ENCODE results near the gene CTCF.

Gene CTCF

DNA sequence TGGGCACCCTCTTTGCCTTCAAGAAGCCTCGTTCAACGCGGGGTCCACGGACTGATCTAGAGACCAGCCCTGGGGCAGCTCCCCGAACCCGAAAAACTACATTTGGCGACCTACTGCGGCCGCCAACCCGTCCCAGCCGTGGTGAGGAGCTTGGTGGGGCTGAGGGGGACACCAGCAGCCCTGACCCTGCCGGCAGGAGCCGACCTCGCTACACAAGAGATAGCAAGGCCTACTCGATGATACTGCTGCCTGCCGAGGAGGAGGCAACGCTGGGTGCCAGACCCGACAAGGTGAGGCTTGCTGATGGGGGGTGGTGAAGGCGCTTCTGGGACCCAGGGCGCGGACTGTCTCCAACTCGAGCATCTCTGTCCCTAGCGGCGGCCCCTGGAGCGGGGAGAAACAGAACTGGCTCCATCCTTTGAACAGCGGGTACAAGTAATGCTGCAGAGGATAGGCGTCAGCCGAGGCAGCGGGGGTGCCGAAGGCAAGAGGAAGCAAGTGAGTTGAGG is 92.1 kb downstream of the CTCF start:
- no peak for DNase-seq

- no peak for DNase-seq
Observed at GRCh38 chr16:67655363-67655762, 93.0 kb downstream of the CTCF start.

DNA sequence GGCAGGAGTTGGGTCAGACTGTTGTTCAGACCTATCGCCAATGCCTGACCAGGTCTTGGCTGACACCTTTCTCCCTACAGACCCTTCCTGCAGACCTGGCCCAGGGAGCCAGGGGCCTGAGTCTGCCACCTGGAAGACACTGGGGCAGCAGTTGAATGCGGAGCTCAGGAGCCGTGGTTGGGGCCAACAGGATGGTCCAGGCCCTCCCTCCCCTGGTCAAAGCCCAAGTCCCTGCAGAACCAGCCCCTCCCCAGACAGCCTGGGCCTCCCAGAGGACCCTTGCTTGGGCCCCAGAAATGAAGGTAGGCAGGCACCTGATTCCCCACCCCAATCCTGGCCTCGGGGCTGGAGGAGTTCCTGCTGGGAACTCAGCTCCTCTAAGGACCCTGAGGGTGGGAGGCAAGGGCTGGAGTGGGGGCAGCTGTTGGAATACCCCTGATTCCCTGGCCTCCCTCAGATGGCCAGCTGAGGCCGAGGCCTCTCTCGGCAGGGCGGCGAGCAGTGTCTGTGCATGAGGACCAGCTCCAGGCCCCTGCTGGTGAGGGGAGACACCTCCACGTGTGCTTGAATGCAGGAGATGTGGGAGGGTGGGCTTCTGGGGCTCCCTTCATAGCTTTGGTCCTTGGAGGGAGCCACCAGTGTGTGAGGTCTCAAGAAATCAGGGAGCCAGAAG is 94.2 kb downstream of the CTCF start:
- no peak for DNase-seq

DNA sequence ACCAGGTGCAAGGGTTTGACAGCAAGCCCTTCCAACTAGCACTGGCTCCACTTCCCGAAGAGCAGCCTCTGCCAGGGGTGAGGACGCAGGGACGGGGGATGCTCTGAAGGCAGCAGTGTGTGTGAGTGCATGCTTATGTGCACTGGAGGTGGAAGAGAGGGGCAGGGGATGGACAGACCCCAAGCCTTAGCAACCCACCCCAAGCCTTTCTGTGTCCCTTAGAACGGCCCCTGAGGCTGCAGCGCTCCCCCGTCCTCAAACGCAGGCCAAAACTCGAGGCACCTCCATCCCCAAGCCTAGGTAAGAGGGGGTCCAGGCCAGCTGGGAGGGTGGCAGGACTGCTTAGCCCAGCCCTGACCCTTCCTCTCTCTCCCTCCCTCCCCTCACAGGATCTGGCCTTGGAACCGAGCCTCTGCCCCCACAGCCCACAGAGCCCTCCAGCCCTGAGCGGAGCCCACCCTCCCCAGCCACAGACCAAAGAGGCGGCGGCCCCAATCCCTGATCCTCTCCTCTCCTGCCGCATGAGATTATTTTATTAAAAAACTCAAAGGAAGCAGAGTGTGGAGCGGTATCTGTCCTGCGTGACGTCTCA is 94.8 kb downstream of the CTCF start:
- no peak for DNase-seq

DNA sequence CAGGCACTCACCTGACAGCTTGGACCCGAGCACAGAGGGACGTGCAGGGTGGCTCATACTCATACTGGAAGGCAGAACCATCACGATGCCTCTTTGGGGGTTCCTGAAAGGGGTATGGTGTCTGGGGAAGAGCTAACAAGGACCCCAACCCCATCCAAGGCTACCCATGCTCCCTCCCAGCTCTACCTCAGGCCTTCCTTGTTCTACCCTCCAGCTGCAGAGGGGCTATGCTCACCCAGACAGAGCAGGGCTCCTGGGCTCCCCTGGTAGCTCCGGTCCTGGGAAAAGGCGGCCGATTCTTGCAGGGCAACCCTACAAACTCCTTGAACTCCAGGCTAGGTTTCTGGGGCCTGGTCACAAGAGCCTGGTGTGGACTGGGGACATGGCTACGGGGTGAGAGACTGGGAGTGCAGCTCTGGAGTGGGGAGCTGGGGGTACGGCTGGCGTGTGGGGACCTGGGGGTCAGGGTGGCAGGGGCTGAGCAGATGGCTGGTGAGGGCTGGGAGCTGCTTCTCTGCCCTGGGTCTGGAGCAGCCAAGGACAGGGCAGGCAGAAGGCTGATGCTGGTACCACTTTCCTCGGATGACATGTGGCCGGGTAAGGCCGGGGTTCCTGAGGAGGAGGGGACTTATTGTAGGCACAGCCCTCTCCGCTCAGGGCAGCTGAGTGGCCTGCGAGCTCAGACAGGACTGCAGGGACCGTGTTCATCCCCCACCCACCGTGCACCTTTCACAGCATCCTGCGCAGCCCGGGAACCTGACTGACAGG is 95.6 kb downstream of the CTCF start:
- no peak for DNase-seq

DNA sequence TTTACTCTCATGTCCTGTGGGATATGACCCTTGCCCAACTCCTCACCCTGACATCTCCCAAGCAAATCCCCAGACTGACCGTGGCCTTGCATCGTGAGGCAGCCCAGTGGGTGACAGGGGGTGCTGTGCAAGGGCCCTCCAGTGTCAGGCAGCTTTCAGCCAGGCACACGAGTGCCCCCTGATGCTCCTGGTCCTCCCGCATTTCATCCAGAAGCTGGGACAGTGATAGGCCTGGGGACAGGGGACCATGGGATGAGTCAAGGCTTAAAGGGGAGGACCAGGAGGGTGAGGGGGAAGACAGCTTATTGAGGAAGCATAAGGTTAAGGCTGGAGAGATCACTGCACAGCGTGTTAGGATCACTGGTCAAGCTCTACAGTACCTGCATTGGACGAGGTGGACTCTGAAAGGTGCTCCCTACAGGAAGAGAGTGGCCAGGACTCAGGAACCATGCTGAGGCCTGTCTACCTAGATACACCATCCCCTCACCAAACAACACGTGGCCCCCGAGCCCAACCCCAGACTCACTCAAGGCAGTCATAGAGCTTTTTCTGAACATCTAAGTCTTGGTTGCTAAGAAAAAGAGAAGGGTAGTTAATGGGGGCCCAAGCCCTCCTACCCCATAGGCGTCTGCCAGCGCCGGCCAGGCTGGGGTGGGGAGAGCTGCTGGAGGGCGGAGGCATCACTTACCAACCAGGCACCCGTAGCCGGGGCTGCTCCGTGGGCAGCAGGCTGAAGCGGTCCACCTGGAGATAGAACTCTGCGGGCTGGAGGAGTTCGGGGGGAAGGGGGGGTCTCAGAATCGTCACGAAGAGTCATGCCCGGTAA is 96.7 kb downstream of the CTCF start:
- DNase-seq = no peak

GRCh38 chr16:67659675-67660563 is 97.6 kb downstream of the CTCF start, which contains the start of gene ACD:
TSS of gene ACD (minus strand) at chr16:67660260. CDS start at chr16:67660220, 40 bp downstream.
- peak; percentile 92 for DNase-seq

DNA sequence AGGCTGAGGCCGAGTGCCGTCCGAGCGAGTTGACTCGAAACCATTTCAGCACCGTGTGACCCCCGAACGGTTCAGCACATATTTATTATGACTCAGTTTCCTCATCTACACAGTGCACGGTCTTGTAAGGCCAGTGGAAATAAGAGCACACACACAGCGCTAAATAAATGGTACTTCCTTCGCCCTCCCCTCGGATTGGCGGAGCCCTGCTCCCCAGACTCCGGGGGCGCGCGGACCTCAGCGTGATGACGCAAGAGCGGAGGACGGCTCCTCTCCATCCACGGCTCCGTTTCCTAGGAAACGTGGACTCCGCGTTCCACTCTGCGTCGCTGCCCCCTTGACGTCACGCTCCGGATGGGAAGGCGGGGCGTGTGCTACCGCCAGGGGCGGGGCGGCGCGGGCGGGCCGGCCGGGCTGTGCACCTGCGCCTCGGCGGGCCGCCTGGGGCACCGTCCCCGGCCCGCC is 98.3 kb downstream of the CTCF start, which contains the start of gene PARD6A:
TSS of gene PARD6A (plus strand) at position 397 of the 465 bp plus-strand sequence. CDS start 79 bp downstream, outside the sequence.
- DNase-seq = peak; percentile 92

DNA sequence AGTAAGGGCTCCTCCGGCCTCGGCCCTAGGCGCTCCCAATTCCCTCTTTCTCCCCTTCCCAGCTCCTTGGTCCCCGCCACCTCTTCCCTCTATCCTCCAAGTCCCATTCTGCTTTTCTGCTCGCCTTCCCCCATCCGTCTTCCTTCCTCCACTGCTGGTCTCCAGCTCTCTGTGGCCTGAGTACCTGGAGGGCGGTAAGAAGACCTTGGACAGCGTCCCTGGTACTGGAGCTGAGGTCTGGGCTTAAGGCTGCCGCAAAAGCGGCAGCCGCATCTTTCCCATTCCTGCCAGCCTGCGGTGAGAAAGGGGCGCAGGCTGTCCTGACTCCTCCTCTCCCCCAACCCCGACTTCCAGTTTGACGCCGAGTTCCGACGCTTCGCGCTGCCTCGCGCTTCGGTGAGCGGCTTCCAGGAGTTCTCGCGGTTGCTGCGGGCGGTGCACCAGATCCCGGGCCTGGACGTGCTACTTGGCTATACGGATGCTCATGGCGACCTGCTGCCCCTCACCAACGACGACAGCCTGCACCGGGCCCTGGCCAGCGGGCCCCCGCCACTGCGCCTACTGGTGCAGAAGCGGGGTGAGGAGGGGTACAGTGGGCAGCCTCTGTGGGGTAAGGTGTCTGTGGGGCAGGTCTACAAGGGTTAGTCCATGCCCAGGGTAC is 98.9 kb downstream of the CTCF start:
- DNase-seq = no peak

DNA sequence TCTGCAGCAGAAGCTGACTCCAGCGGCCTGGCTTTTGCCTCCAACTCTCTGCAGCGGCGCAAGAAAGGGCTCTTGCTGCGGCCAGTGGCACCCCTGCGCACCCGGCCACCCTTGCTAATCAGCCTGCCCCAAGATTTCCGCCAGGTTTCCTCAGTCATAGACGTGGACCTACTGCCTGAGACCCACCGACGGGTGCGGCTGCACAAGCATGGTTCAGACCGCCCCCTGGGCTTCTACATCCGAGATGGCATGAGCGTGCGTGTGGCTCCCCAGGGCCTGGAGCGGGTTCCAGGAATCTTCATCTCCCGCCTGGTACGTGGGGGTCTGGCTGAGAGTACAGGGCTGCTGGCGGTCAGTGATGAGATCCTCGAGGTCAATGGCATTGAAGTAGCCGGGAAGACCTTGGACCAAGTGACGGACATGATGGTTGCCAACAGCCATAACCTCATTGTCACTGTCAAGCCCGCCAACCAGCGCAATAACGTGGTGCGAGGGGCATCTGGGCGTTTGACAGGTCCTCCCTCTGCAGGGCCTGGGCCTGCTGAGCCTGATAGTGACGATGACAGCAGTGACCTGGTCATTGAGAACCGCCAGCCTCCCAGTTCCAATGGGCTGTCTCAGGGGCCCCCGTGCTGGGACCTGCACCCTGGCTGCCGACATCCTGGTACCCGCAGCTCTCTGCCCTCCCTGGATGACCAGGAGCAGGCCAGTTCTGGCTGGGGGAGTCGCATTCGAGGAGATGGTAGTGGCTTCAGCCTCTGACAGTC is 99.7 kb downstream of the CTCF start:
- no peak for DNase-seq

GRCh38 chr16:67662653-67663010 is 100.3 kb downstream of the CTCF start:
- DNase-seq = no peak

DNA sequence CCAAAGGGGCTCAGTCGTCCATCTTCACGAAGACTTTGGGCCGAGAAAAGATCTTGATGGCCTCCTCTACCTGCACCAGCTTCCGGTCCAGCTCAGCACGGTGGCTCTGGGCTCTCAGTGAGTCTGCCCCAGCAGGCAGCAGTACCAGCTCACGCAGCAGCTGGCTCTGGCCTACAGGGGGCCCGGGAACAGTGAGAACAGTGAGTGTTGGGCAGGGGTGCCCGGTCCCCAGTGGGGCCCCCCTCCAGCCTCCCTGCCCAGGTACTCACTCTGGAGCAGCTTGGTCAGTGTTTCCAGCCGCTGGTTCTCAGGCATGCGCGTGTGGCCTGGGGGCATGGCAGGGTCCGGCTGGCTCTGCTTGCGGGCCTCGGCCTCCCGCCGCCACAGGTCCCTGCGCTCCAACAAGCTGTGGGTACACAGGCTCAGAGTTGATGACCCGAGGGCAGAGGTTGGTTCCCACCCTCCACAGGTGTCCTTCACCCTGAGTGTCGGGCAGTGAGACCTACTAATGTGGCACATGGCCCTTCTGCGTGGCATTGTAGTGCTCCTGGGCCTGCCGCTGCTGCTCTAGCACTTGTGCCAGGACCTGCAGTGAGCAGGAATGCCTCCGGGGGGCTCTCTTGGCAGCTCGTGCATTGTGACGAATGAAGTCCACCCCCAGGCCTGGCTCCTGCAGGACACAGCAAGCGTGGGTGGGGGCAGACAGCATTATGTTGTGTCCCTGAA is 101.0 kb downstream of the CTCF start:
- DNase-seq = no peak

DNA sequence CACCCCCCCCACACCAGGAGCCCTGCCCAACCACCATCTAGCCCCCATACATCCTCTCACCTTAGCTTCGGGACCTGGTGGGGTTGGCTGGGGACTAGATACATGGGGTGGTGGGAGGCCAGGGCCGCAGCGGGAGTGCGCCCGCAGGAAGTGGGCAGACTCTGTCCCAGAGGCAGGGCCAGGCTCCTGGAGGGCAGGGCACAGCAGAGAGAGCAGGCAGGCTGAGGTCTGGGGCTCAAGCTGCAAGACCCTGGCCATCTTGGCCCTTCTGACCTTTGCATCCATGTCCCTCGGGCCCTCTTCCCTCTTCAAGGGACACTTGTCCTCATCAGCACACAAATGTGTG is 101.5 kb downstream of the CTCF start:
- no peak for DNase-seq

- no peak for DNase-seq
Observed at GRCh38 chr16:67664258-67664657, 101.9 kb downstream of the CTCF start.

GRCh38 chr16:67664871-67665270 is 102.5 kb downstream of the CTCF start:
- no peak for DNase-seq

GRCh38 chr16:67665598-67665997 is 103.3 kb downstream of the CTCF start:
- no peak for DNase-seq

DNA sequence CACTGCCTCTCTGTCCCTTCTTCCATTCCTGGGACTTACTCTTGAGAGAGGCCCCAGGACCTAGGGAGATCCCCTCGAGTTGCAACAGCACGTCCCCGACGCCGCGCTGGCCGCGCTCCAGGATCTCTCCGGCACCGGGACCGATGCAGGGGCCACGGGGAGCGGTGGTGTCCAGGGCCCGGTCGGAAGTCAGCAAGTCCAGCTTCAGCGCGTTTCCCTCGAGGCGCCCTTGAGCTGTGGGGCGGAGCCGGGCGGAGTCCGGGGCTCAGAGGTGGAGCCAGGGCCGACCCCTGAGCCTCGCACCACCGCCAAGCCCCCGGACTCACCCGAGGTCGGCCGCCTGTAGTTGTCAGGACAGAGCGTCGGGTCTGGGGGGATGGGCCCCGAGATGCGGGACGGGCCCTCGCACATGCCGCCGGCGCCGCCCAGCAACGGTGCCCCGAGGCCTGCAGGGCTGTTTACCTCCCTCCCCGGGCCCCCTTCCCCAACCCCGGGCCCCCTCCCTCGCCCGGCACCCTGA is 103.8 kb downstream of the CTCF start:
- no peak for DNase-seq

DNA sequence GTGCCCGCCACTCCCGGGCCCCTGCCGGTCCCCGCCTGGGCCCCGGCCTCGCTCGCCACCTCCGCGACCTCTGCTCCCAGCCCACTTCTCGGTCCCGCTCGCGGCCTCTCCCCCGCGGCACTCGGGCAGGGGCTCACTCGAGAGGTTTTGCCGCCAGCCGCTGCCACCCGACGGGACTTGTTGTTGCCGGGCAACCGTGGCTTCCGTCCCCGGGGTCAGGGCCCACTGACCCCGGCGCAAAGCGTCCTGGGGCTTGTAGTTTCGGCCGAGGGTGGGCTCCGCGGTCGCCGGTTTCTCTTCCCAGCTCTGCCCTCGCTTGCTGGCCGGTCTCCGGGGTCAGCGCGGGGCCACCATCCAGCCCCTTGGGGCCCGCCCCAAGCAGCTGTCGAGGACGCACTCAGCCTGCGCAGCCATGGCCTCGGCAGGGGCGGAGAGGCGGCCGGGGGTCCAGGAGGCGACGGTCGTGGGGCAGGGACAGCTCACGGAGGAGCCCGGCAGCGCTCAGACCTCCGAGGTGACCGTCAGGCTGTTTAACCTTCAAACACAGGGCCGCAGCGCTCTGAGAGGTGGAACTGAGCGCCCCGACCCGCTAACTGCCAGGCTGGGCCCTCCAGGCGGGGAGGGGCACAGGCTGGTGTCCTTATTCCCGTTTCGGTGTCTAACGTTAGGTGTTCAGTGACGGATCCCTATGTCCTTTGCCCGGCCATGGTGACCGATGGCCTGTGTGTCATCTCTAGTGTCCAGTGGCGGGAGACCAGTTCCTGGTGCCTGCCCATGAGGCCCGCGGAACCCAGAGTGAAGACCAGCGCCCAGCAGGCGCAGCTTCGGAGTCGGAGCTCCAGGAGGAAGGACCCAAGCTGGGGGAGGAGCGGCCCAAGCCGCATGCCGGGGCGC is 104.5 kb downstream of the CTCF start, which contains the start of the genes C16orf86 and ENKD1:
TSS of gene C16orf86 (plus strand) at position 256 of the 894 bp plus-strand sequence. CDS start at position 413, 157 bp downstream.
TSS of gene ENKD1 (minus strand) at position 192 of the 894 bp plus-strand sequence. CDS start 308 bp downstream, outside the sequence.
- DNase-seq = peak; percentile 72

All from effector CD8-positive, alpha-beta T cell (primary cell).